Ascending aorta (tissue), 2 donors: ENCODE results near the gene EDN3. TPM values are rescaled to one million over a fixed set of nuclear protein-coding genes. Genes with fewer than 3 reads are reported as not detected.

Experiments used
- DNase-seq, 2 donors: peaks; one replicate each; pipeline ENCODE4 v3.0.0-alpha.2; 2019; ENCODE audit warnings: low spot score in 2 of 2
- H3K27ac ChIP-seq, 2 donors: fragments of 200-600 bp; sonication (generic); one replicate each; pipeline ENCODE4 v1.5.1; 2016 to 2017; ENCODE audit warnings: mild to moderate bottlenecking in 1 of 2
- H3K27me3 ChIP-seq: fragments of 200-600 bp; sonication (generic); one replicate; pipeline ENCODE4 v1.5.1; 2017
- H3K36me3 ChIP-seq, 2 donors: fragments of 200-600 bp; sonication (generic); one replicate each; pipeline ENCODE4 v1.5.1; 2016
- H3K4me1 ChIP-seq, 2 donors: fragments of 200-600 bp; sonication (generic); one replicate each; pipeline ENCODE4 v1.5.1; 2016 to 2017; ENCODE audit warnings: mild to moderate bottlenecking in 1 of 2
- H3K4me3 ChIP-seq, 2 donors: fragments of 200-600 bp; sonication (generic); one replicate each; pipeline ENCODE4 v1.5.1; 2016 to 2017; ENCODE audit warnings: mild to moderate bottlenecking in 1 of 2
- H3K9me3 ChIP-seq, 2 donors: fragments of 200-600 bp; sonication (generic); one replicate each; pipeline ENCODE4 v1.5.1; 2016
- CTCF ChIP-seq, 3 experiments: fragments of 200-600 bp in 2 of 3; fragments of 450-650 bp in 1 of 3; sonication (generic) in 2 of 3; IDR thresholded peaks; one replicate each; pipeline ENCODE4 v1.5.1; 2016 to 2019; ENCODE audit warnings: antibody characterized with exemption in 3 of 3, mild to moderate bottlenecking in 1 of 3, moderate library complexity in 1 of 3
- intact Hi-C: fragments of 100-400 bp; cut with DNase I; formaldehyde crosslinking; loops from one replicate; pipeline ENCODE4 v1.15.1; 2023
- total RNA-seq: library from RNA; depleted of rRNA; stranded (reverse); fragments of >200 nt; gene quantifications from one replicate; pipeline ENCODE4 v1.1.0, GENCODE V29; 2016

The EDN3 gene
- total RNA-seq, 1 donor from 2014 or later, result not detected

GRCh38 chr20:59346061-59346460 lies 45.6 kb downstream of the EDN3 start:
- TF ChIP-seq CTCF (IDR thresholded peaks at IDR 0.05), result no peak
- Histone ChIP-seq H3K9me3 (no peaks in the 10 kb centered on the region), H3K4me1 (no peaks in the 10 kb centered on the region), H3K27me3 (no peaks in the 10 kb centered on the region), H3K4me3 (no peak overlapping the region), H3K27ac (no peak overlapping the region), H3K36me3 (no peaks in the 10 kb centered on the region)
- no peak for DNase-seq
- intact Hi-C loops, result no loop called here

GRCh38 chr20:59349277-59349676 lies 48.9 kb downstream of the EDN3 start:
- no peaks in the 10 kb centered on the region for H3K9me3 ChIP-seq
- intact Hi-C loops, result no loop called here
- no peak for TF ChIP-seq CTCF (IDR thresholded peaks at IDR 0.05)
- H3K27ac ChIP-seq, result no peak overlapping the region
- no peak overlapping the region for H3K4me3 ChIP-seq
- H3K27me3 ChIP-seq, result no peaks in the 10 kb centered on the region
- no peaks in the 10 kb centered on the region for H3K4me1 ChIP-seq
- no peaks in the 10 kb centered on the region for H3K36me3 ChIP-seq
- no peak for DNase-seq

- Histone ChIP-seq H3K4me3 (no peak overlapping the region), H3K9me3 (no peaks in the 10 kb centered on the region), H3K27me3 (no peaks in the 10 kb centered on the region), H3K27ac (no peak overlapping the region), H3K4me1 (no peaks in the 10 kb centered on the region), H3K36me3 (no peaks in the 10 kb centered on the region)
- no peak for TF ChIP-seq CTCF (IDR thresholded peaks at IDR 0.05)
- DNase-seq, result no peak
- intact Hi-C loops, result no loop called here
Observed at GRCh38 chr20:59350330-59351156, 50.1 kb downstream of the EDN3 start.

GRCh38 chr20:59351157-59352040 lies 51.0 kb downstream of the EDN3 start:
- intact Hi-C loops, result no loop called here
- H3K27ac ChIP-seq, result no peak overlapping the region
- no peaks in the 10 kb centered on the region for H3K27me3 ChIP-seq
- TF ChIP-seq CTCF (IDR thresholded peaks at IDR 0.05), result no peak
- H3K4me1 ChIP-seq, result no peaks in the 10 kb centered on the region
- H3K9me3 ChIP-seq, result no peaks in the 10 kb centered on the region
- H3K36me3 ChIP-seq, result no peaks in the 10 kb centered on the region
- DNase-seq, result no peak
- no peak overlapping the region for H3K4me3 ChIP-seq

- TF ChIP-seq CTCF (IDR thresholded peaks at IDR 0.05), result no peak
Observed at GRCh38 chr20:59352541-59352940, 52.1 kb downstream of the EDN3 start.

More at GRCh38 chr20:59352541-59352940, 52.1 kb downstream of the EDN3 start:
- Histone ChIP-seq H3K4me3 (no peak overlapping the region), H3K9me3 (no peaks in the 10 kb centered on the region), H3K4me1 (no peaks in the 10 kb centered on the region), H3K27ac (no peak overlapping the region), H3K27me3 (no peaks in the 10 kb centered on the region), H3K36me3 (no peaks in the 10 kb centered on the region)
- no peak for DNase-seq
- intact Hi-C loops, result no loop called here
